Umbilical cord (tissue), 2 donors: ENCODE measurements around the gene XYLT1. TPM values are rescaled to one million over a fixed set of nuclear protein-coding genes. Genes with fewer than 3 reads are reported as not detected.
"Not testable (repeated sequence)": the region's sequence is repeated elsewhere in the genome, so short reads cannot be mapped to it uniquely, and the experiment has no call there.

ENCODE experiments used
- DNase-seq: peaks from one replicate; pipeline ENCODE4 v3.0.0-alpha.2; 2015; ENCODE audit warnings: low spot score
- total RNA-seq: library from RNA; depleted of rRNA; stranded (reverse); fragments of >200 nt; gene quantifications from one replicate; pipeline ENCODE4 v1.2.3, GENCODE V29; 2014; ENCODE audit warnings: low replicate concordance; ENCODE audit not compliant: insufficient read depth

The XYLT1 gene
- total RNA-seq, 1 donor from 2014 or later = 61.2 TPM

- DNase-seq = no peak
Measured at GRCh38 chr16:17312094-17312710, 158.6 kb downstream of the XYLT1 start.

DNA sequence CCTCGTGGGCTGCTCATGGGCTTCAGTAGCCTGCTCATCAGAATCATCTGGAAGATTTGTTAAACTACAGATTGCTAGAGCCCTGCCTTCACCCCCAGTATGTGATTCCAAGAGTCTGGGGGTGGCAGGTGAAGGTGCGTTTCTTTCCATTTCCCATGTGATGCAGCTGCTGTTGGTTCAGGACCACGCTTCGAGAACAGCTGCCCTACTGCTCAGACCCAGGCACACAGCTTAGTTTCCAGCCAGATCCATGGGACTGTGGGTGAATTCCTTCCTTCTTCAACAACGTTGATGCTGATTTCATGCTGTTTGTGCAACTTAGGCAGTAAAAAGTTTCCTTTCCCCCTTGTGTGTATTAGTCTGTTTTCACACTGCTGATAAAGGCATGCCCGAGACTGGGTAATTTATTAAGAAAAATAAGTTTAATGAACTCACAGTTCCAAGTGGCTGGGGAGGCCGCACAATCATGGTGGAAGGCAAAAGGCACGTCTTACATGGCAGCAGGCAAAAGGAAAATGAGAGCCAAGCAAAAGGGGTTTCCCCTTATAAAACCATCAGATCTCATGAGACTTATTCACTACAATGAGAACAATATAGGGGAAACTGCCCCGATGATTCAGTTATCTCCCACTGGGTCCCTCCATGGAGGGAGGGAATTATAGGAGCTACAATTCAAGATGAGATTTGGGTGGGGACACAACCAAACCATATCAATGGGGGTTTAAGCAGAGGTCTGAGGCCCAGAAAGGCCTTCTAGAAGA is 159.2 kb downstream of the XYLT1 start:
- no peak for DNase-seq

DNA sequence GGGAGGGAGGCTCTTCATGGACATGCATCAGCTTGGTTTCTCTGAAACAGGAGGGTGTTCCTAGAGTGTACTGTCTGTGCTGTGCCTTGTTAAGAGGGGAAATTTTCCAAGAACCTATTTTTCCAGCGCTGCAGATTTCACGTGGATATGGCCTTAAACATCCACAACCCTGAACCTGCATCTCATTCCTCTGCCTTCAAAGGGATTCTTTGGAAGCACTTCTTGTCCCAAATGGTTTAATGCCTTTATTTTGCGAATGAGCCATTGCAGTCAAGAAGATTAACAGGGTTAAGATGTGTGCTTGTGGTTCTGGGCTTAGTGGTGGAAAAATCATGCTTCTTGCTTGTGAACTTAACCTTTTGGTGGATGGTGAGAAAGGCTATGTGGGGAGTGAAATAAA is 161.2 kb downstream of the XYLT1 start:
- DNase-seq = no peak

- no peak for DNase-seq
Measured at GRCh38 chr16:17308186-17308585, 162.6 kb downstream of the XYLT1 start.

DNA sequence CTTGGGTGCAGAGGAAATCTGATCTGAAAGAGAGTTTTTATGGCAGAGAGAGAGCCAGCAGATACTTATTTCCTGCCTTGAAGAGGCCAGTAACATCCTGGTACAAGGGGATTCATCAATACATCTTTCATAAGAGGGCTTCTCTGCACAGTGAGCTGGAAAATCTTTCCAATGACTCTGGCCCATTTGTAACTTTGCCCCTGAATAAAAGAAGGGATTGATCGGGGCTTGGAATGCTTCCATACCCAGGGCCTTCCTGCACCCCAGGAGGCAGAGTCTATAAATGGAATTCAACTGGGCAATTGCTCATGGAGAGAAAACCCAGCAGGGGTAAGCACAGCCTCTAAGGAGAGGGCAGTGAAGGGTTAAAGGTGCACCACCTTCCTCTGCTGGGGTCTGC is 163.3 kb downstream of the XYLT1 start:
- no peak for DNase-seq

DNA sequence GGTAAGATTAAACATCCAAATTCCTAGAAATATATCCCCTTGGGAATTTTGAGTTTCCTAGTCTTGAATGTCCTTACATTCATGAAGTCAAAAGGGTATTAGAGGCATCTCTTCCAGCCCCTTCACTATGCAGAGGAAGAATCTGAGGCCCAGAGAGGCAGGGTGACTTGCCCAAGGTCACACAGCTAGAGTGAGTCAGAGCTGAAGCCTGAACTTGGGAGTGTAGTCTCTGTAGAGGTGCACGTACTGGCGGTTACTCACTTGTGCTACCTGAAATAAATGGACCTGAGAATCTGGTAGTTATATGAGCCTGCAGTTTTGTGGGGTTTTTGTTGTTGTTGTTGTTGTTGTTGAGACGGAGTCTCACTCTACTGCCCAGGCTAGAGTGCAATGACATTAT is 164.0 kb downstream of the XYLT1 start:
- no peak for DNase-seq

DNA sequence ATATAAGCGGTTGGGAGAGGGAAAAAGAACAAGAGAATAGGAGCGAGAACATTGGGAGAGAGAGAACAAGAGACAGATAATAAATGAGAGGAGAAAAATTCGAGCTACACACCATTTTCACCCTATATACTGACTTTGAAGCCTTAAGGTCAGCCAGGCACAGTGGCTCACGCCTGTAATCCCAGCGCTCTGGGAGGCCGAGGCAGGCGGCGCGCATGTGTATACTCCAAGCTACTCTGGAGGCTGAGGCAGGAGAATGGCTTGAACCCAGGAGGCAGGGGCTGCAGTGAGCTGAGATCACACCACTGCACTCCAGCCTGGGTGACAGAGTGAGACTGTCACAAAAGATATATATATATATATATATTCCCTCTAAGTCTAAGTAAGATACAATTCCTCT is 164.5 kb downstream of the XYLT1 start:
- DNase-seq = not testable (repeated sequence)

DNA sequence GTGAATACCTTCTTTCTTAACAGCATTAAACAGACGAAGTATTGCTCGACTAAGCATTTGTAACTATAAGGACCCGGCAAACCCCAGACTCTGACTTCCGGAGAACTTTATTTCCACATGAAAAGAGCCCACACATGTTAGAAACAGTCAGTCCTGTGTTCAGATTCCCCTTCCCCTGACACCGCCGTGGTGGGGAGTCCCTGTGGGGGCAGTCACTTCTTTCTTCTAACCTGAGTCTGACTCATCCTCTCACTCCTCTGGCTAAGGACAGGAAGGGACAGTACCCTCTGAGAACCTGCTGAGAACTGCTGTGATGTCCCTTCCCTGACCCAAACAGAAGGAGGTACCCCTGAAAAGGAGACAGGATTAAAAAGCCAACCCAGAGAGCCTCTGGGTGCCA is 165.1 kb downstream of the XYLT1 start:
- no peak for DNase-seq

- DNase-seq = peak; percentile 70
Measured at GRCh38 chr16:17304491-17305119, 166.2 kb downstream of the XYLT1 start.

GRCh38 chr16:17304106-17304490 is 166.7 kb downstream of the XYLT1 start:
- no peak for DNase-seq

- no peak for DNase-seq
Measured at GRCh38 chr16:17303101-17303500, 167.7 kb downstream of the XYLT1 start.

GRCh38 chr16:17302620-17303019 is 168.1 kb downstream of the XYLT1 start:
- no peak for DNase-seq

- DNase-seq = no peak
Measured at GRCh38 chr16:17302214-17302613, 168.5 kb downstream of the XYLT1 start.

DNA sequence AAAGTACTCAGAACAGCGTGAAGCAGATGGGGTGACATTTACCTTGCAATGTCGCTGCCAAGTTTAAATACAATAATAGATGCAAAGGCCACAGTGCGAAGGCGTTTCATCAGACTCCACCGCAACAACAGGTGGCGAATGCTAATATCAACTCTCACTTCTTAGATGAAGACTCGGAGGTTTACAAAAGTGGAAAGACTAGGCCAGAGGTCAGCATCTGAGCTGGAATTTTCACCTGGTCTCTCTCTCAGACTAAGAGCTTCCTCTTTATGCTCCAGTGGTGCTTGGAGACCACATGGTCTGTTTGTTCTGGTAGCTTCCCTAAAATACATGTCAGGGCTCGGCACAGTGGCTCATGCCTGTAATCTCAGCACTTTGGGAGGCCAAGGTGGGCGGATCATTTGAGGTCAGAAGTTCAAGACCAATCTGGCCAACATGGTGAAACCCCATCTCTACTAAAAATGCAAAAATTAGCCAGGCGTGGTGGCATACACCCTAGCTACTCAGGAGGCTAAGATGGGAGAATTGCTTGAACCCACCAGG is 169.1 kb downstream of the XYLT1 start:
- DNase-seq = no peak

- DNase-seq = no peak
Measured at GRCh38 chr16:17301184-17301583, 169.6 kb downstream of the XYLT1 start.

- DNase-seq = no peak
Measured at GRCh38 chr16:17299790-17300189, 171.0 kb downstream of the XYLT1 start.

DNA sequence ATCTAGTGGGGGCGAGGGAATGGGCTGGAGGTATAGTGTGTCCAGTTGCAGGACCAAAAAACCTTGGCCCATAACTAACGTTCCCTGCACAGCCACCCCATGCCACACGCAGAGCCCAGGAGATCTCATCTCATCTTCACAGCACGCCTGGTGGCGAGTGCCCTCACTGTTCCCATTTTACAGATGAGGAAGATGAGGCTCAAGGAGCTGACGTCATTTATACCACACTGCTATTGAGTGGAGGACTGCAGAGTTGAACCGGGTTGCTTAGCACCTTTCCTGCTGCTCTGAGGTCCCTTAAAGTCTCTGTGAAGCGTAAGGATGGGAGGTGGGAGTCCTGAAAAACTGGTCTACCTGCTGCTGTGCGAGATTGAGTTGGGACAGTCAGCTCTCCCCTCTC is 172.5 kb downstream of the XYLT1 start:
- DNase-seq = no peak

DNA sequence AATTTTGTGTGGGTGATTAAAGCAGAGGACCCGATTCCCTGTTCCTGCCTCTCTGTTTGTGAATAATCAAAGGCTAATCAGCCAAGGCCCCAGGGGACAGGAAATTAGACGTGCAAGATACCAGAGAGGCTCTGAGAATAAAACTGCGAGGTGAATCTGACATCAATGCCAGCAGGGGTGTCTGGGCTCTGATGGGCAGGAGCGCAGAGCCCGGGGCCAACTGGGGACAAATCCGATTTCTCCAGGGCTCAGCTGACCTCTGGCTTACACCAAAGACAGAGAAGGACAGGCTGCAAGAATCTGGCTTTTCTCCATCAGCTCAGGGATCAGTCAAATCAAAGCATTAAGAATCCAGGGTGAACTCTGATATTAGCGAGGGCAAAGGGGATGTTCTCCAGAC is 174.3 kb downstream of the XYLT1 start:
- DNase-seq = peak; percentile 52

- DNase-seq = no peak
Measured at GRCh38 chr16:17295948-17296347, 174.8 kb downstream of the XYLT1 start.

DNA sequence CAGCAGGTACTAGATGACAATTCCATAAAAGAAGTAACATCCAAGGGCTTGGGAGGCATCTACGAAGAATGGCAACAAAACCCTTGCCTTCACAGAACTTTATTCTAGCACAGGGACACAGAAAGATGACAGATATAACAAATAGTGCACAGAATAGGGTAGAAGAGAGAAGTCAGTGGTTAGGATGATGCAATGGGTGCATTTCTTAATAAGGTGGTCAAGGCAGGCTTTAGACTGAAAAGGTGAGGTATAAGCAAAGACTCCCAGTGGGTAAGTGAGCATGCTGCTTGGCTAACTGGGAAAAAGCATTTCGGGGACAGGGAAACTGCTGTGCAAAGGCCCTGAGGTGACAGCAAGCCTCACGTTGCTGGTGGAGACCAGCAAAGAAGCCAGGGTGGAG is 175.9 kb downstream of the XYLT1 start:
- no peak for DNase-seq

- DNase-seq = no peak
Measured at GRCh38 chr16:17293813-17294558, 176.8 kb downstream of the XYLT1 start.

DNA sequence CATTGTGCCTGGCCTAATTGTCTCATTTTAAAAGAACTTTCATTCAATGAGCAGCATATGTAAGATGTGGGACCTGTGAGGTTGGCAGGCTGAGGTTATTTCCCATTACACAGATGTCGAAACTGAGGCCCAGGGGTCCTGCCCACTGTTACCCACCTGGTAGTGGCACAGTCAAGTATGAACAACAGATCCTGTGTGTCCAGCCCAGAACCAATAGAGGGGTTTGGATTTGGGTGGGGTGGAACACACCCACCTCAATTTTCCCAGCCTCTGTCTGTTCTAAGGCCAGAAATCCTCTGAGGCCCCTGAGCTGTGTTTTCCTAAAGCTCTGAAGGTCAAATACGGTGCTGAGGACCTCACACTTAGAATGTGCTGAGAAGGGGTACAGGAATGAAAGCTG is 179.5 kb downstream of the XYLT1 start:
- DNase-seq = no peak
